Immature natural killer cell (primary cell): ENCODE measurements around the gene SLC6A2. TPM values are rescaled to one million over a fixed set of nuclear protein-coding genes. Genes with fewer than 3 reads are reported as not detected.

ENCODE experiments used
- DNase-seq, 3 donors: peaks; one replicate each; pipeline ENCODE4 v3.0.0; 2022; ENCODE audit warnings: mixed read lengths in 1 of 3
- H3K27ac Mint-ChIP-seq, 6 donors: one replicate each; pipeline ENCODE4 v1.8.0; 2020; ENCODE audit warnings: mixed read lengths in 6 of 6, mild to moderate bottlenecking in 5 of 6, inconsistent platforms in 4 of 6, moderate library complexity in 3 of 6
- H3K27me3 Mint-ChIP-seq, 3 donors: one replicate each; pipeline ENCODE4 v1.8.0; 2020 to 2021; ENCODE audit warnings: low read depth in 3 of 3, mild to moderate bottlenecking in 3 of 3, mixed read lengths in 3 of 3, moderate library complexity in 3 of 3, inconsistent platforms in 1 of 3
- H3K36me3 Mint-ChIP-seq, 3 donors: one replicate each; pipeline ENCODE4 v1.8.0; 2020; ENCODE audit warnings: mixed read lengths in 3 of 3, inconsistent platforms in 2 of 3, mild to moderate bottlenecking in 2 of 3
- H3K4me1 Mint-ChIP-seq, 2 donors: one replicate each; pipeline ENCODE4 v1.8.0; 2020; ENCODE audit warnings: inconsistent platforms in 2 of 2, mild to moderate bottlenecking in 2 of 2, mixed read lengths in 2 of 2, moderate library complexity in 1 of 2
- H3K4me3 Mint-ChIP-seq, 5 donors: one replicate each; pipeline ENCODE4 v1.8.0; 2020; ENCODE audit warnings: mild to moderate bottlenecking in 5 of 5, mixed read lengths in 5 of 5, inconsistent platforms in 3 of 5, moderate library complexity in 3 of 5
- H3K9me3 Mint-ChIP-seq, 6 donors: one replicate each; pipeline ENCODE4 v1.8.0; 2020; ENCODE audit warnings: mild to moderate bottlenecking in 6 of 6, mixed read lengths in 6 of 6, inconsistent platforms in 4 of 6, moderate library complexity in 3 of 6
- polyA plus RNA-seq, 3 donors: library from polyadenylated mRNA; unstranded; fragments of 300-500 nt; fragmentation: Illumina TruSeq; gene quantifications; one replicate each; pipeline ENCODE4 v1.2.3, GENCODE V29; 2021

SLC6A2 gene
- polyA plus RNA-seq, 3 donors from 2014 or later, result not detected

DNA sequence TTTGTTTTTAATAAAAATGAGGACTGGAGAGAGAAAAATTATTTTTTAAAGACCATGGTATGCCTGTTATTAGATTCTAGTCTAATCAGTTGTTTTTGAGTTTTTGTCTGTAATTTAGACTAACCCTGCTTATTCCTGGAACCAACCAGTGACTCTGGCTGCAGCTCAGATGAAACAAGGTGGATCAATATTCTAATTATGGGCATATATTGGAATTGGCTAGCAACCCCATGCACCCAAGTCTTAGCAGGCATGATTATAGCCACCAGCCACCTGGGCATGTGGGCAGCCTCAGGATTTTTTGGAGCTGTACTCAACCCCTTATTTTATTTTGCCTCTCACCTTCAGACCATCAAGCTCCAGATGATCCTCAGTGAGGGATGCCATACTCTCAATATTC, 21.6 kb upstream of the SLC6A2 start:
- Mint-ChIP-seq H3K27me3 (peaks cover 0 to 11% (median 0%) of the 10 kb centered on the region in 3 donors), H3K4me3 (no peak overlapping the region), H3K9me3 (peaks cover 0 to 3% (median 0%) of the 10 kb centered on the region in 6 donors), H3K27ac (no peak overlapping the region), H3K4me1 (no peaks in the 10 kb centered on the region), H3K36me3 (no peaks in the 10 kb centered on the region)
- no peak for DNase-seq

DNA sequence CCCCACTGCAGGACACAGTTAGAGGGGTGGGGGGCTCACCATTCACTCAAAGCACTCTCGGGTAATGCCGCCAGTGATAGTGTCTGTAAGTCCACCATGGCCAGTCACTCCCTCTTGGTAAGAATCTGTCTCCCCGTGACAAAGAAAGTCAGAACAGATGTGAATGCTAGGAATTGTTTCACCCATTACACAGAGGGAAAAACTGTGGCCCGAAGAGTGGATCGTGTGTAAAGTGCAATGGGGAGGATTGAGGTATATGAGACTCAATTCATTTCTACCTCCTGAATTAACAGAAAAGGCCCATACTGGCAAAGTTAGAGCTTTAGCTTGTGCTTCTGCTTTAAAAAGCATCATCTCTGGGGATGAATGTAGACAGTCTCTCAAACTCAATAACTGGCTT, 17.5 kb upstream of the SLC6A2 start:
- H3K27me3 Mint-ChIP-seq, result peaks cover 0 to 11% (median 0%) of the 10 kb centered on the region in 3 donors
- no peaks in the 10 kb centered on the region for H3K9me3 Mint-ChIP-seq
- H3K4me3 Mint-ChIP-seq, result no peak overlapping the region
- no peaks in the 10 kb centered on the region for H3K36me3 Mint-ChIP-seq
- no peak overlapping the region for H3K27ac Mint-ChIP-seq
- H3K4me1 Mint-ChIP-seq, result no peaks in the 10 kb centered on the region
- DNase-seq, result no peak

DNA sequence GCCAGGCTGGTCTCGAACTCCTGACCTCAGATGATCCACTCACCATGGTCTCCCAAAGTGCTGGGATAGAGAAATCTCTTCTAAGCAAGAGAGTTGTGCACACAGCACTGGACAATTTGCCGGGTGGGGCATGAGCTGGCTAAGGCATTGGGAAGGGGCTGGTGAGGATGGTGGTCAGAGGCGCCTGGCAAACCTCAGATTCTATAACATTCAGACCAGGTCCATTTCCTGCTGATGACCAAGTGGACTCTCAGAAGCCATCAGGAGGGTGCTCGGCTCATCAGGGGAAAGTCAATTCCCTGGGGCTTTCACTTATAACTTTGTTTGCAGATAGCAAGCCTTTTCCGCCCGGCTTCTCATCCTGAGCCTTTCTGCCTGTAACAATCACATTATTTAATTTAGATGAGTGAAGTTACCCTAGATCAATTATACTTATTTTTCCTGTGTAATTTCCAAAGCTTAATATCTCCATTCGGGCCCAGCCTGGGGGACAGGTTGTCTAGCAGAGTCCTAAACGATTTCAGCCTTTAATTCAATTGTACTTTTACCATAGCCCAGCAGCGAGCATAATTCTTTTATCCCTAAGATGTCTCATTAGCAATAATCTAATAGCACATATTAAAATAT, 15.0 kb upstream of the SLC6A2 start:
- DNase-seq, result no peak
- H3K4me1 Mint-ChIP-seq, result no peaks in the 10 kb centered on the region
- no peak overlapping the region for H3K27ac Mint-ChIP-seq
- peaks cover 0 to 15% (median 2%) of the 10 kb centered on the region in 3 donors for H3K27me3 Mint-ChIP-seq
- no peak overlapping the region for H3K4me3 Mint-ChIP-seq
- no peaks in the 10 kb centered on the region for H3K9me3 Mint-ChIP-seq
- H3K36me3 Mint-ChIP-seq, result no peaks in the 10 kb centered on the region

DNA sequence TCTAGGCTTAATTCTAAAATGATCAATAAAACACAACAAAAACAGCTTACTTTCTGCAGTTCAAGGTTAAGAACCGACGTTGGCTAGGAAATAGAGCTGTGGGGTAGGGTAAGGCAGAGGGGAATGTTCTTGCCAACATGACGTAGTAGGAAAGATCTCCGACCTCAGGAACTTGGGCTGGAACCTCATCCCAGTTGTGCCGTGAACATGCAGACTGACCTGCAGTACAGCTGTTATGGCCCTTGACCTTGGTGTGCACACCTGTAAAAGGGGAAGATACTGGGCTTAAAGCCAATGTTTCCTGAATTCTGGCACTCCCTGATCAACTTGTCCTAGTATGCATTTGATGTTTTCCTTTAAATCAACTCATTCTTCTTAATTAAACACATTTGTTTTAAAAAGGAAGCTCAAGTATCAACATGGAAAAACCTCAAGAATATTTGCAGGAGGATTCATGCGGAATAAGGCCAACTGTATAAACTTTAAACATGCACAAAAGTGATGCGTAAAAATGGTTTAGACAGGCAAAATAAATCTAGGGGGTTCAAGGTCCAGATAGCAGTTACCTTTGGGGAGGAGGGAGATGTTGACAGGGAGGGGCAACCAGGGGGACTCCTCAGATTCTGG, 14.2 kb upstream of the SLC6A2 start:
- Mint-ChIP-seq H3K27me3 (peaks cover 0 to 13% (median 2%) of the 10 kb centered on the region in 3 donors), H3K27ac (no peak overlapping the region), H3K4me3 (no peak overlapping the region), H3K4me1 (no peaks in the 10 kb centered on the region), H3K9me3 (no peaks in the 10 kb centered on the region), H3K36me3 (no peaks in the 10 kb centered on the region)
- DNase-seq, result no peak

DNA sequence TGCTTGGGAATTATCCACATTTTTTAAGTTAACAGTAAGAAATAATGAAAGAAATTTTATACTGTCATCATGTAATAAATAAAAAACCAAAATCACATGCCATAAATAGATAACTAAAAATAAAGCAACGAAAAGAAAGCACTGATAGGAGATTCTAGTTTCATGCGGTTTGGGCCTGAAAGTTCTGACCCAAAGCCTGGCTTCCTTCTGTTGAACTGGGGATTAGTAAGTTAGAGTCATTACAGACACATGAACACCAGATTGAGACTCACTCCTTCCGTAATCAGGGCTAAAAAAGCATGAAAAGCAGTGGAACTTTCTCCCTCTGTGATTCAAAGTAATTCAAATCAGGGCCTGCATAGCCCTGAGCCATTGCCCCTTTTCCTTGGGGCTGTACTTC, 13.2 kb upstream of the SLC6A2 start:
- peaks cover 0 to 11% (median 2%) of the 10 kb centered on the region in 3 donors for H3K27me3 Mint-ChIP-seq
- no peak overlapping the region for H3K4me3 Mint-ChIP-seq
- no peaks in the 10 kb centered on the region for H3K36me3 Mint-ChIP-seq
- no peaks in the 10 kb centered on the region for H3K9me3 Mint-ChIP-seq
- no peaks in the 10 kb centered on the region for H3K4me1 Mint-ChIP-seq
- no peak for DNase-seq
- H3K27ac Mint-ChIP-seq, result no peak overlapping the region

DNA sequence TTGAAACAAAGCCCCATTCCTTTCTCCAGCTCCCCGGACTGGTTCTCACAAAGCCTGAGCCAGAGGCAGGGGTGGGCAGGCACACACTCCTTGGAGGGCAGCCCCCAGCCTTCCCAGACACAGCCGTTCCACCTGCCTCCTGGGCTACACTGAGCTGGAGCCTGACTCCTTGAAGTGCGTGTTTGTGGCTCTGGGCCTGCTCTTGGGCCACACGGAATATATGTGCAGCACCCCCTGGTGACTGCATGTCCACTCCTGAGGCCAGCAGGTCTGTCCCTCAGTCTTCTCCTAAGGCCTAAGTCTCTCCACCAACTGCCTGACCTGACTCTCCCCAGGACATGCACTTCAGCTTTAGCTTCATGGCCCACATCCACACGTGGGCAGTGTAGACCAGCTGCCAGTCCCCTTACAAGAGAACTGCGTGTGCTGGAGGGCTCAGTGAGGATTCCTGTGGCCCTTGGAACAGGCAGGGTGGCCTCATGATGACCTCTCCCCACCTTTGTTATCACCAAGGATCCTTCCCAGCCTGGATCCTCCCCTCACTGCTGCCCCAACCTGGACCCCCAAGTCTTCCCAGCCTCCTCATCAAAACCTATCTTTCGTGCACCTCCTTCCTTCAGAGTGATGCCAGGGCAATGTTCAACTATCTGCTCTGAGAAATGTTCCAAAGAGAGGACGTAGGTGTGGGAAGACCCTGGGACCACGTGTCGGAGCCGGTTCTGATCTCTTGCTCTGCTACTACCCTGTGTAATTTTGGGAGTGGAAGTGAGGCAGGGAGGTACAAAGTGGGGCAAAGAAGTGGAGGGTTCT, 12.4 kb upstream of the SLC6A2 start:
- no peak for DNase-seq
- no peak overlapping the region for H3K4me3 Mint-ChIP-seq
- no peaks in the 10 kb centered on the region for H3K9me3 Mint-ChIP-seq
- peaks cover 0 to 10% (median 2%) of the 10 kb centered on the region in 3 donors for H3K27me3 Mint-ChIP-seq
- H3K4me1 Mint-ChIP-seq, result no peaks in the 10 kb centered on the region
- no peaks in the 10 kb centered on the region for H3K36me3 Mint-ChIP-seq
- H3K27ac Mint-ChIP-seq, result no peak overlapping the region

DNA sequence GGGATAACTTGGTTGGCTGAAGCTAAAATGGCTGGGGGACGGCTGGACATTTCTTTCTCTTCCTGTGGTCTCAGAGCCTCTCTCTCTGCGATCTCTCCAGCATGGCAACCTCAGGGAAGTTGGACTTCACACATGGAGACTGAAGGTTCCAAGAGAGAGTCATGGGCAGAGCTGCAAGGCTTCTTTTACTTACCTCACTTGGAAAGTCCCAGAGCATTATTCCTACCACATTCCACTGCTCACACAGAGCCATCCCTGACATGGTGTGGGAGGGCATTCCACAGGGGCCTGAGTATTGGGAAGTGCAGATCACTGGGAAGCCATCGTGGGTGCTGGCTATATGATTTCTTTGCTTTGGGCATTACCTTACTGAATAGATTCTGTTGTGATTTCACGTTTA, 9.8 kb upstream of the SLC6A2 start:
- H3K4me1 Mint-ChIP-seq, result no peaks in the 10 kb centered on the region
- no peak overlapping the region for H3K4me3 Mint-ChIP-seq
- no peaks in the 10 kb centered on the region for H3K9me3 Mint-ChIP-seq
- no peak overlapping the region for H3K27ac Mint-ChIP-seq
- peaks cover 0 to 11% (median 2%) of the 10 kb centered on the region in 3 donors for H3K27me3 Mint-ChIP-seq
- DNase-seq, result no peak
- H3K36me3 Mint-ChIP-seq, result no peaks in the 10 kb centered on the region

DNA sequence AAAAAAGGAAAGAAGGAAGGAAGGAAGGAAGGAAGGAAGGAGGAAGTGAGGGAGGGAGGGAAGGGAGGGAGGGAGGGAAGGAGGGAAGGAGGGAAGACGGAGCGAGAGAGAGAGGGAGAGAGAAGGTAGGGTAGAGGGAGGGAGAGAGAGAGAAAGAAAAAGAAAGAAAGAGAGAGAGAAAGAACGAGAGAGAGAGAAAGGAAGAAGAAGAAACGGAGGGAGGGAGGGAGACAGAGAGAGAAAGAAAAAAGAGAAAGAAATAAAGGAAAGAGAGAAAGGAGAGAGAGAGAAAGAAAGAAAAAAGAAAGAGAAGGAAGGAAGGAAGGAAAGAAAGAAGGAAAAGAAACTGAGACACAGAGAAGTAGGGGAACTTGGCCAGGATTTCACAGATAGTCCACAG, 8.4 kb upstream of the SLC6A2 start:
- H3K9me3 Mint-ChIP-seq, result no peaks in the 10 kb centered on the region
- peaks cover 2 to 11% (median 2%) of the 10 kb centered on the region in 3 donors for H3K27me3 Mint-ChIP-seq
- no peaks in the 10 kb centered on the region for H3K36me3 Mint-ChIP-seq

DNA sequence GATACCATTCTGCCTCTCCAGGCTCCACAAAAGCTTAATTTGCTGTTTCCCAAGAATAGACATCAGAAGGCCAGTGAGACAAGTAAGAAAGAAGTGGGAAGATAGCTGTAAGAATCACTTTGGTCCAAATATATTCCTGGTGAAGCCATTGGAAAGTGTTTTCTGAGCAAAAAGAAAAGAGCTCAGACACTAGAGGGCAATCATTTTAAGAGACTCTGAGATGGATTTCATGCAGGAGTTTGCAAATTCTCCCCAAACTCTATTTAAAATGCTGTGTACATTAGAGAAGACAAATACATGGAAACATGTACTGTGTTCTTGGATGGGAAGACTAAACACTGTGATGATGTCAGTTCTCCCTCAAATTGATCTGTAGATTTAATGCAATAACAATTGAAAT, 8.0 kb upstream of the SLC6A2 start:
- Mint-ChIP-seq H3K27ac (no peak overlapping the region), H3K4me1 (no peaks in the 10 kb centered on the region), H3K27me3 (peaks cover 2 to 11% (median 2%) of the 10 kb centered on the region in 3 donors), H3K4me3 (no peak overlapping the region), H3K9me3 (no peaks in the 10 kb centered on the region), H3K36me3 (no peaks in the 10 kb centered on the region)
- DNase-seq, result no peak

More for the DNA sequence above, 8.4 kb upstream of the SLC6A2 start:
- Mint-ChIP-seq H3K4me3 (no peak overlapping the region), H3K4me1 (no peaks in the 10 kb centered on the region), H3K27ac (no peak overlapping the region)
- DNase-seq, result no peak

DNA sequence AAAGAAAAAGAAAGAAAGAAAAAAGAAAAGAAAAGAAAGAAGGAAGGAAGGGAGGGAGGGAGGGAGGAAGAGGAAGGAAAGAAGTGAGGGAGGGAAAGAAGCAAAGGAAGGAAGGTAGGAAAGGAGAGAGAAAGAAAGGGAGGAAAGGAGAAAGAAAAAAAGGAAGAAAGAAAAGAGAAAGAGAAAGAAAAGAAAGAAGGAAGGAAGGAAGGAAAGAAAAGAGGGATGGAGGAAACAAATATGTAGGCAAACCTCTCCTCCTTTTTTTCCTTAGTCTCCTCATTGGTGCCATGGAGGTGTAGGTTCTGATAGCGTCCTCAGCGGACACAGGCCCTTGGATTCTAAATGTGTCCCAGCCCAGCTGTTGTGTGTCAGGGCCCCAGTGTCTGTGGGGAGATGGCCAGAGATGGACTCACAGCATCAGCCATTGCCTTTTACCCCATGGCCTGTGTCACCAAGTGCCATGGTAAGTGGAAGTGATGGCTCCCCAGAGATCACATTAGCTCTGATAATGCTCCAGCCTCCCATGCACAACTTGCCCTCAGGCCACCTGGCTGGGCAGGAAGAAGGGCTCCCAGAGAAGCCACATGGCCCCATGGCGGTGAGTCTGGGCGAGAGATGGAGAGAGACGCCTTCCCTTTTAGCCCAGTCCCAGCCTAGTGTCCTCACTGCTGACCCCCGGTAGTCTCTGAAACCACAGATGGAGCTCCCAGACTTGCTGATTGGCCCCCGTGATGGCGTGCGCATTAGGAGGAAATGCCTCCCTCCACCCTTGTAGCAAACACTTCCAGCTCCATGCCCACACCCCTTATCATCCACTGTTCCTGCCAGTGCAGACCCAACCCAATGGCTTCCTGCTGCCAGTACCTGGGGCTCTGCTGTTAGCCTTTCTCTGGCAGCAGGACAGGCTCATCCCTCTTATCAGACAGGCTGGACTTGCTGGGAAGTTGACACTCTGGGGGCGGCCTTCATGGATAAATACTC, 3.7 kb upstream of the SLC6A2 start:
- no peak for DNase-seq
- H3K27me3 Mint-ChIP-seq, result peaks cover 3 to 9% (median 4%) of the 10 kb centered on the region in 3 donors
- no peak overlapping the region for H3K4me3 Mint-ChIP-seq
- no peak overlapping the region for H3K27ac Mint-ChIP-seq
- no peaks in the 10 kb centered on the region for H3K9me3 Mint-ChIP-seq
- H3K4me1 Mint-ChIP-seq, result no peaks in the 10 kb centered on the region
- no peaks in the 10 kb centered on the region for H3K36me3 Mint-ChIP-seq

DNA sequence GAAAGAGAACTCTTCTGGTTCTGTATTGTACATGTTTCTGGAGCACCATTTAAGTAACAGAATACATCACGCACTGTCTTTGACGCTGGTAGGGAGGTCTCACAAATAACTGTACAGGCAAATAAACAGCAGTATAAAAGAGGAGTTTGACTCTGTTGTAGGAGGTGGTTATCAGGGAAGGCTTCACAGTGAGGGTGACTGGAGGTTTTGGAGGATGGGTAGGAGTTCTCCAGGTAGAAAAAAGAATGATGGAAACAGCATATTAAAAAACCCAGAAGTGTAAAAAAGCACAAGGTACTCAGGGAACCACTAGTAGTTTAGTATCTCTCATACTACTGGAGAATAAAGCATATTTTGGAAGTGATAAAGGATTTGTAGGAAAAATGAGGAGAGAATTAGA, 2.7 kb upstream of the SLC6A2 start:
- H3K4me1 Mint-ChIP-seq, result no peaks in the 10 kb centered on the region
- no peaks in the 10 kb centered on the region for H3K36me3 Mint-ChIP-seq
- H3K9me3 Mint-ChIP-seq, result no peaks in the 10 kb centered on the region
- H3K4me3 Mint-ChIP-seq, result no peak overlapping the region
- peaks cover 3 to 13% (median 4%) of the 10 kb centered on the region in 3 donors for H3K27me3 Mint-ChIP-seq
- H3K27ac Mint-ChIP-seq, result no peak overlapping the region
- no peak for DNase-seq

DNA sequence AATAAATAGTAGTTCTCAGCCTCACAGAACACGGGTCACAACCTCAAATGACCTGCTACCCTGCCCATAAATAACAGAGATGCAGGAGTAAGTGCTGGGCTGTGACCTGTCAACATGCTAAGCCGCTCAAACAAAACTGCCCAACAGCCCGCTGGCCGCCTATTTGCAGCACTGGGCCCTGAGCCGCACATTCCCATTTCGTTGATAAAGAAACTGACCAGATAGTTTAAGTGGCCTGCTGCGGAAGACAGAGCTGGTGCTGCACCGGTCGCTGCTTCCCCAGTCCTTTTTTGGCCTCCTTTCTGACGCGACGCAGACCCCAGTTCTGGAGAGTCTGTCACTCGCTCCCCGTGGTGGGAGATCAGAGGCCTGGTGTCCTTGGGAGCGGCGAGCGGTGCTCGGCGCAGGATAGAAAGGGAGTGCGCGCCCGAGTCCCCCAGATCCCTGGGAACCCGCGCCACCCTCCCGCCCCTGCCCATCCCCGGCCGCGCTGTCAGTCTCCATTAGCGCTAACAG, 349 bp upstream of the SLC6A2 start:
- H3K4me1 Mint-ChIP-seq, result no peaks in the 10 kb centered on the region
- no peaks in the 10 kb centered on the region for H3K9me3 Mint-ChIP-seq
- peaks cover 3 to 17% (median 4%) of the 10 kb centered on the region in 3 donors for H3K27me3 Mint-ChIP-seq
- H3K36me3 Mint-ChIP-seq, result no peaks in the 10 kb centered on the region
- H3K4me3 Mint-ChIP-seq, result no peak overlapping the region
- DNase-seq, result no peak
- no peak overlapping the region for H3K27ac Mint-ChIP-seq

DNA sequence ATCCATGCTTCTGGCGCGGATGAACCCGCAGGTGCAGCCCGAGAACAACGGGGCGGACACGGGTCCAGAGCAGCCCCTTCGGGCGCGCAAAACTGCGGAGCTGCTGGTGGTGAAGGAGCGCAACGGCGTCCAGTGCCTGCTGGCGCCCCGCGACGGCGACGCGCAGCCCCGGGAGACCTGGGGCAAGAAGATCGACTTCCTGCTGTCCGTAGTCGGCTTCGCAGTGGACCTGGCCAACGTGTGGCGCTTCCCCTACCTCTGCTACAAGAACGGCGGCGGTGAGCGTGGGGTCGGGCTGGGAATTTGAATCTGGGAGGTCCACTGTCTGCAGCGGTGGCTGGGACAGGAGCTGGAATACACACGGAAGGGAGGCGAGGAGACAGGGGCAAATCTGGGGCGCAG, 904 bp downstream of the SLC6A2 start:
- Mint-ChIP-seq H3K27ac (no peak overlapping the region), H3K36me3 (no peaks in the 10 kb centered on the region), H3K4me1 (no peaks in the 10 kb centered on the region), H3K9me3 (no peaks in the 10 kb centered on the region), H3K27me3 (peaks cover 3 to 14% (median 3%) of the 10 kb centered on the region in 3 donors), H3K4me3 (no peak overlapping the region)
- no peak for DNase-seq
